Measurements from ENCODE around the gene LRRIQ4.

The LRRIQ4 gene

DNA sequence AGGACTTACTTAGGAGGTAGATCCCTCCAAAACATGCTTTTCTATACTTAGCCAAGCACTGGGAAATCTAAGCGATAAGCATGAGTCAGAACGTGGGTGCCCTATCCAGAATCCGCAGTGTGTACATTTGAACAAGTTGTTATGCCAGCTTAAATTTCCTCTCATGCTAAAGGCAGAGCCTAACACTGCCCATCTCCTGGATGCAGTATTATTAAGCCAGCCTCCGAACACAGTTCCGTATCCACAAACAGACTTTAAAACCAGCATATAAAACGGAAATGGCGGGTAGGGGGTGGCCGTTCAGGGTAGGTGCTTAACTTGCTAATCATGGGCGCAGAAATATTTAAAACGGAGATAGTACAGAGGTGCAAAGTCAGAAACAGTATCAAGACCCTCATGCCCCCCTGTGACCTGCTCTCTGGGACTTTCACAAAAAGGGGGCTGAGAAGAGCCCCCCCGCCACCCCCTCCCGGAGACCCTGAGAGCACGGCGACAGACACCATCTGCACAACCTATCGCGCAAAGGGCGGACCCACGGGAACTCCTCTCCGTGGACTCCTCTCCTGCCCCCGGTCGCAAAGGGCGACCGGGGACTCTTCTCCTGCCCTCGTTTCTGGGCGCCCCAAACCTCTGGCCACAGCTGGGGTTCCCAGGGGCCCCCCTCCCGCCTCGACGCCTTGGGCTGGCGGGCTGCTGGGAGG lies 889 bp upstream of the LRRIQ4 start:
- no peak for DNase-seq

DNA sequence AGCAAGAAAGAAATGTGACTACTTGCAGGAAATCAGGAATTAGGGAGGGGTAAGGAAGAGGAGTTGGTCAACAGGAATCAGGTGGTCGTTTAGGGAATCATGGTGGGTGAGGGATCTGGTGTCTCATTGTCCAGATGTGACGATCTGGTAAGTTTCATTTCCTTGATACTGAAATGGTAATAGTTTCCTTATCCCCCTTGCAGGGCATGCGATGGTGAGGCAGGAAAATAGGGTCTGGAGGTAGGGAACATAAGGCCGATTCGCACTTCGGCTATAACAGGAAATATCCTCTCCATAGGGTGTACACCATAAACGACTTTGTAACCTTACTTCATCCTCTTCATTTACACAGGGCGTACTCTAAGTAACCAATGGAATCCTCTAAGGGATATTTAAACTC lies 608 bp downstream of the LRRIQ4 start:
- DNase-seq: no peak

DNA sequence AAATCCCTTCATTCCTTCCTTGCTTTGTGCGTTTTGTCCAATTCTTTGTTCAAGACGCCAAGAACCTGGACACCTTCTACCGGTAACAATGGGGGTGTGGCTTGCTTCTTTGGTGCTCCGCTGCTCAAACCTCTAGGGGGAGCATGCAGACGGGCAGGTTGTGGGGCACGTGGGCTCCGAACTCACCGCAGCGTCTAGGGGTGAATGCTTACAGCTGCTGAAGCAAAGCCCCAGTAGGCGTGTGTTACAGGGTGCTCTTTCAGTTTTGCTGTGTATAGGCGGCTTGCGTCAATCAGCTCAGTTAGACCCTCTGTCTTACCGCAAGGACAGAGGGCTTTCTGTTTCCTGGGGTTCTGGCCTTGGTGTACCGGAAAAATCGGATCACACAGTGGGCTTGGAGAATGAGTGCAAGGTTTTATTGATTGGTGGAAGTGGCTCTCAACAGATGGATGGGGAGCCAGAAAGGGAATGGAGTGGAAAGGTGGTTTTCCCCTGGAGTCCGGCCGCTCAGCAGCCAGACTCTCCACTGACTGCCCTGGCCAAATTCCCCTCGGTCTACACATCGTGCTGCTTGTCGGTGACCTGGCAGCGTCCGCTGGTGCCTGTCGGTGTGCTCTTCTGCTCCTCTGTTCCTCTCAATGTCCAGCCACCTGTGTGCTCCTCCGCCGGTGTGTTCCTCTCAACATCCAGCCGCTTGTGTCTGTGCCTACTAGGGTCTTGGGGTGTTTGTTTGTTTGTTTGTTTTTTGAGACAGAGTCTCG lies 1.3 kb downstream of the LRRIQ4 start:
- peak; percentile 62 for DNase-seq

DNA sequence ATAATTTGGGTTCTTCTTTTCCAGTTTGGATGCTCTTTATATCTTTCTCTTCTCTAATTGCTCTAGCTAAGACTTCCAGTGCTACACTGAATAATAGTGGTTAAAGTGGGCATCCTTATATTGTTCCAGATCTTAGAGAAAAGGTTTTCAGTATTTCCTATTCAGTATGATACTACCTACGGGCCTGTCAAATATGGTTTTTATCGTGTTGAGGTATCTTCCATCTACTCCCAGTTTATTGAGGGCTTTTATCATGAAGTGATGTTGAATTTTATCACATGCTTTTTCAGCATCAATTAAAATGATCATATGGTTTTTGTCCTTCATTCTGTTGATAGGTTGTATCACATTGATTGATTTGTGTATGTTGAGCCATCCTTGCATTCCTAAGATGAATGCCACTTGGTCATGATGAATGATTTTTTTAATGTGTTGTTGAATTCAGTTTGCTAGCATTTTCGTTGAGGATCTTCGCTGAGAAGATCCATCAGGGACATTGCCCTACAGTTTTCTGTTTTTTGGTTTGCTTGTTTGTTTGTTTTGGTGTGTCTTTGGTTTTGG lies 3.0 kb downstream of the LRRIQ4 start:
- no peak for DNase-seq

DNA sequence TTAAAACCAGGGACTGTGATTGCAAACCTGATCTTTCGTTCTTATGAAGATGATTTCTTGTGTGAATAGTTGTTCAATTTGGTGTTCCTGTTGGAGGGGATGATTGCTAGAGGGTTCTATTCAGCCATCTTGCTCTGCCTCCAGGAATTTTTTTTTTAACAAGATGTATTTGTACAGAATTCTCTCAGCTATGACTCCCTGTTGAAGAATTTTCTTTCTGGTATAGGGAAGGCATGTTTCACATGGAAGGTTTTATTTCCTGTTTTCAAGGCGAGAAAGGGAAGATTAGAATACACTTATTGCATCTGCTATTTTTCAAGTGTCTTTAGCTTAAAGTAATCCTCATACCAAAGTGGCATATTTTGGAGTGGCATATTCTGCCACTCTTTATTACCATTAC lies 5.6 kb downstream of the LRRIQ4 start:
- DNase-seq: no peak

DNA sequence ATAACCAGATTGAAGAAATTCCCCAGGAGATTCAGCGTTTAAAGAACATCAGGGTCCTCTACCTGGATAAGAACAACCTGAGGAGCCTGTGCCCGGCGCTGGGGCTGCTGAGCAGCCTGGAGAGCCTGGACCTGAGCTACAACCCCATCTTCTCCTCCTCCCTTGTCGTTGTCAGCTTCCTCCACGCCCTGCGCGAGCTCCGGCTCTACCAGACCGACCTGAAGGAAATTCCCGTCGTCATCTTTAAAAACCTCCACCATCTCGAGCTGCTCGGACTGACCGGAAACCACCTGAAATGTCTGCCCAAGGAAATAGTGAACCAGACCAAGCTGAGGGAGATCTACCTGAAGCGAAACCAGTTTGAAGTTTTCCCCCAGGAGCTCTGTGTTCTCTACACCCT lies 9.4 kb downstream of the LRRIQ4 start:
- peak; percentile 25 for DNase-seq

DNA sequence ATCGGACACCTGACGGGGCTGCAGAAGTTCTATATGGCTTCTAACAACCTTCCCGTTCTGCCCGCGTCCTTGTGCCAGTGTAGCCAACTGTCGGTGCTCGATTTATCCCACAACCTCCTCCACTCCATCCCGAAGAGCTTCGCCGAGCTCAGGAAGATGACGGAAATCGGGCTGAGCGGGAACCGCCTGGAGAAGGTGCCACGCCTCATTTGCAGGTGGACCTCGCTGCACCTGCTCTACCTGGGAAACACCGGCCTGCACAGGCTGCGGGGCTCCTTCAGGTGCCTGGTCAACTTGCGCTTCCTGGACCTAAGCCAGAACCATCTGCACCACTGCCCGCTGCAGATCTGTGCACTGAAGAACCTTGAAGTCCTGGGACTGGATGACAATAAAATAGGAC lies 9.9 kb downstream of the LRRIQ4 start:
- DNase-seq: peak; percentile 26

DNA sequence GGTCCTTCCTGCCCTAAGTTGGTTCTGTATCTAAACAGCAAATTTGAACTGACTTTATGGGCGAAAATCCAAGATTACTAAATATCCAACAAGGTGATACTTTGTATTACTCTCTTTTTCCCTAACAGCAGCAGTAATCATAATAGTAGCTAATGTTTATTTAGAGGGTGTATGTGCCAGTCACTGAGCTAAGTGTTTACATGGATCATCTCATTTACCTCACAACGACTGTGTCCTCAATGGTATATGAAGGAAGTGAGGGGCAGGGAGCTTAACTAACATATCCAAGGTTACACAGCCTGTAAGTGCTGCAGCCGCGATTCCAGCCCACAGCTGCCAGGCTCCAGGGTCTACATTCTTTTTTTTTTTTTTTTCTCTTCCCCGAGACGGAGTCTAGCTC lies 10.3 kb downstream of the LRRIQ4 start:
- DNase-seq: no peak

DNA sequence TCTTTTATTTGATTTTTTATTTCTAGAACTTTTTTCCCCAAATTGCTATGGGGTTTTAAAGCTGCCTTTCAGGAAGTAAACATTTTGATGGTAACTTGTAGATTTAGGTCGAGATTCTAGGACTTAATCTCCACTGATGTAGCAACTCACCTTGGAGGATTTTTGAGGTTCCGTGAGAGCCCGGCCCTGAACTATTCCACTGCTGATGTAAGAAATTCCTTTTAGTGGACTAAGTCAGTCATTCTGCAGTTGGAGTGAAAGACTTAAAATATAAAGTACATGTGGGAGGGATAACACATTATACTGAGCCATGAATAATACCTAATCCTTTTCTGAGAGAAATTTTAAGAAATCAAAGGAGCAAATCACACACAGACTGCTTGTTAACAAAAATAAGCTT lies 12.6 kb downstream of the LRRIQ4 start:
- no peak for DNase-seq

DNA sequence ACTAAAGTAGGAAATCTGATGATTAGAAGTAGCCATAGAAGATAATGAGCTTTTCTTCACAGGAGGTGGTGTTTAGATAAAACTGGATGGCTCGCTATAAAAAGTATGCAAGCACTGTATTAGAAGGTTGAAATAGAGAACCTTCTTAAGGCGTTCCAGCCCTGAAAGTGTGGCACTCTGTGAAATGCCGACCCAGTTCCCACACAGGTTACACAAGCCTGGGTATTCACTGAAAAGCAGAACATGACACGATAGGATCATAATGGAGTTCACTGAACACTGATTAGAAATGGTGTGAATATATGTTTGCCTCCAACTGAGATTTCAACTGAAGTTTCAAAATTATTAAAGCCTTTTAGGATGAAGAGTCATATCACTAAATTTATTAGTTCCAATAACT lies 15.0 kb downstream of the LRRIQ4 start:
- DNase-seq: no peak

DNA sequence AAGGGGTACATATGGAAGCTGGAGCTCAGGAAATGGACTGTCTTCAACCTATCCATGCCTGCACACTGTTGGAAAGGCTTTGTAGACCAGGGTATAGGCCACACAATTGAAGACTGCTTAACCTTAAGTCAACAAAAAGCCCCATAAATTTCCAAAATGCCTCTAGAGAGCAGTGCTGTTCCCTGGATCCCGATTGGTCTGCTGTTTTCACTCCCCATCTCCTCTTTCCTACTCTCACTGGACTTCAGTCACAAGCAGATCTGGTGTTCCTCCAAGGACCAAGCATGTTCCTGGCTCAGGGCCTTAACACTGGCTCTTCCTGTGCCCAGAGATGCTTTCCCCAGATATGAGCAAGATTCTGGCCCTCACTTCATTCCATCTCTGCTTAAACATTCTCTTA lies 22.9 kb downstream of the LRRIQ4 start:
- no peak for DNase-seq

DNA sequence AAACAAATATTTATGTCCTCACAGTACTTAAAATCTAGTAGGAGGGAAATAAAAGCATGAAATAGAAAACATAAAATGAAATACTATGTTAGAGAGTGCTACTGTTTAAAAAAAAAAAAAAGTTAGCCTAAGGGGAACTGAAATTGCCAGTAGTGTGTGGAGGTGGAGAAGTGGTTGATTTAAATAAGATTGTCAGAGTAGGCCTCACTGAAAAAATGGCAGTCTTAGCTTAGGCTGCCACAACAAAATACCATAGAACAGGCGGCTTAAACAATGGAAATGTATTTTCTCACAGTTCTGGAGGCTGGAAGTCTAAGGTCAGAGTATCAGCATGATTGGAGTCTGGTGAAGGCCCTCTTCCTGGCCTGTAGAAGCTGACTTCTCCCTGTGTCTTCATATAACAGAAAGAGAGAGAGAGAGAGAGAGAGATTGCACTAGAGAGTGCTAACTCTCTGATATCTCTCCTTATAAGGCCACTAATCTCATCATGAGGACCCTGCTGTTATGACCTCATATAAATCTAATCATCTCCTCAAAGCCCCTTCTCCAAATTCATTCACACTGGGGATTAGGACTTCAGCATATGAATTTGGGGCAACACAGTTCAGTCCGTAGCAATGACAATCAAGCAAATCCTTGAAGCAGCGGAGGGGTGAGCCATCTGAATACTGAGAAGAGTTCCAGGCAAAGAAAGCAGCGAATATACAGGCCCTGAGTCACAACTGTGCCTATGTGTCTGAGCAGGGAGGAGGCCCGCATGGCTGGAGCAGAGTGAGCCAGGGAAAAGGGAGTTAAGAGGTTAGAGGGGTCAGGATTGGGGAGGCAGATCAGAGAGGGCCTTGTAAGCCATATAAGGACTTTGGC lies 23.6 kb downstream of the LRRIQ4 start:
- DNase-seq: peak; percentile 66

DNA sequence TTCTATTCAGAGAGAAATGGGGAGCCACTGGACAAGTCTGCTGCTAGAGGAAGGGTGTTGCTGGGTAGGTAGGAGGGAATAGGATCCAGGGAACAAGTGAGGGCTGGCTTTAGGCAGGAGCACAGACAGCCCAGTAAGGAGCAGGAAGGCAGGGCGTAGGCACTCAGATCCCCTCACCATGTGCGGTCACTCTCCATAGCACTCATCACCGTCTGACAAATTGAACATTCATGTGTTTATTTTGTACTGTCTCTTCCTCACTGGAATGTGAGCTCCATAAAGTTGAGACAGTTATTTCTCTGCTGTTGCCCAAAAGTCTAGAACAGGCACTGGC lies 24.2 kb downstream of the LRRIQ4 start:
- DNase-seq: no peak

DNA sequence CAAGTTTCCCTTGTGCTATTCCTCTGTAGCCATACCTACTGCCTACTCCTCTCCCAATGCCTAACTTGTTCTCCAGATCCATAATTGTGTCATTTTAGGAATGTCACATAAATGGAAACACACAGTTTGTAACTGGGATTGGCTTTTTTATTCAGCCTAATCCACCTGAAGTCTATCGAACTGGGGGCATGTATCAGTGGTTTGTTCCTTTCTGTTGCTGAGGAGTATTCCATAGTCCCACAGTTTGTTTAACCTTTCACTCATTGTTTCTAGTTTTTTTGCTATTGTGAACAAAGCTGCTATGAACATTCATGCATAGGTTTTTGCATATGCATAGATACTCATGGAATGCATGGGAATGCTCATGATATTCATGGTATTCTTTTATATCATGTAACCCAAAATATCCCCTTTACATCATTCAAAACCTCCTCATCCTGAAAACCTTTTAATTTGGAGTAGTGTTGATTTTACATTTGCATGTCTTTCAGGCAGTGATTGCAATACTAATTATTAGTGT lies 25.9 kb downstream of the LRRIQ4 start:
- no peak for DNase-seq

DNA sequence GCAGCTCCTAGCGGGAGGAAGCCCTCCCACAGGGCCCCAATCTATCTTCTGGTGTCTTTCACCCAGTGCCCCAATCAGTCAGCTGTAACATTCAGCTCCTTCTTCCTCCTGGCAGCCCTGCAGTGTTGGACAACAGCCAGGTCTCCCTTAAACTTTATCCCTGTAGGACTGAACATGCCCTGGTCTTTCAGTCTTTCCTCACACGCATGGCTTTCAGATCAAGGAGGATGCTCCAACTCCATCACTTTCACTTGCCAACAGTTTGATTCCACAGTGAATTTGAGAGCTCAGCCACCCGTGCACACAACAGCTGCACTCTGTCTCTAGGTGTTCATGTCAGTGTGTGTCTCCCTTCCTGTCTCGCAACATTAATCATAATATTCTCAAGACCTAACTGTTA lies 28.5 kb downstream of the LRRIQ4 start:
- no peak for DNase-seq

DNA sequence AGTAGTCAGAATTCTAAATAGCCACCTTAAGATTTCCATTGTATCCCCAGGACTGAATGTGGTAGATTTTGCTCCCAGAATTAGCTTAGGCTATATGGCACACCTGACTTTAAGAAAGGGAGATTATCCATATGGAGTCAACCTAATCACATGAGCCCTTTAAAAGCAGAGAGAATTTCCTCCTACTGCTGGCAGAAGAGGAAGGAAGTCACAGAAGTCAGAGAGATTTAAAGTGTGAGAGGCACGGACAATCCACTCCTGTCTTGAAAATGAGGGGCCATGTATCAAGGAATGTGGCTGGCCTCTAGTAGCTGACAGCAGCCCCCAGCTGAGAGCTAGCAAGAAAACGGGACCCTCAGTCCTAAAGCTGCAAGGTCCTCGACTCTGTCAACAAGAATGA lies 30.3 kb downstream of the LRRIQ4 start:
- DNase-seq: no peak

DNA sequence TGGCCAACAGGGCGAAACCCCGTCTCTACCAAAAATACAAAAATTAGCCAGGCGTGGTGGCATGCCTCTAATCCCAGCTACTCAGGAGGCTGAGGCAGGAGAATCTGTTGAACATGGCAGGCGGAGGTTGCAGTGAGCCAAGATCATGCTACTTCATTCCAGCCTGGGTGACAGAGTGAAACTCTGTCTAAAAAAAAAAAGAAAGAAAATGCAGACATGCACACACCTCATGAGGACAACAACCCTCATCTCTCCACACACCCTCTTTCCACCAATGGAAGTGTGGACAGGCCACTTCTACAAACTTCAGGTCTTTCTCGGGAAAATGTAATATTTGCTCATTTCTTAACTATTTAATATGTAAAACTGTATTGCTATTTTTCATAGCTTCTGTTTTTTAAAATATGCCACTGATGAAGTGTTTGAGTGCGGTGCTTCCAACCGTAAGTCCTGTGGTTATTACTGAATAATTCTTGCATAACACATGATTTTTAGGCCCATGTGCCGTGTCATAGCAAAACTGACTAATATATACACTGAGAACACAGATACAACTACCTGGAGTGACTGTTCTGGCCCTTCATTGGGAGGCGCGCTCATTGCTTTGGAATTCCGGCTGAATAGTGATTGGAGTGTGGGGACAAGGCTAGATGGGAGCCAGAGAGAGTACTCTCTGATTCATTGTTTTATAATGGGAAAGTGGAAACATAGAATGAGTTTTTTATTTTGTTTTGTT lies 34.0 kb downstream of the LRRIQ4 start:
- peak; percentile 88 for DNase-seq

DNA sequence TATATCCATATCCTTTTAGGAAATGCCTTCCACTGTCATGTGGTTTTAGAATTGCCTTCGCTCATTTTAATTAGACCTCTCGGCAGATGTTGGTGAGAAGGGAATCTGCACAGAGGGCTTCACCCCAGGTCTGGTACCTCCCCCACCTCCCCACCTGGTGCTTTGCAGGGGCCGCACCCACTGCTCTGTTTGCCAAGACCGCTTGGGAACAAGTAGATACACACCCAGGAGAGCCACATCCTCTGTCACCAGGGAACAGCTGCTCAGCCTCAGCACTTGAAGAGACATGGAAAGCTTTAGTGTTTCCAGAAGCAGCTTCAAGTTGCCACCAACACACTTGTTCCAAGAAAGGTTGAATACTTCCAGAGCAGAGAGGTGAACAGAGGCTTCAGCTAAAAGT lies 35.2 kb downstream of the LRRIQ4 start:
- no peak for DNase-seq

DNA sequence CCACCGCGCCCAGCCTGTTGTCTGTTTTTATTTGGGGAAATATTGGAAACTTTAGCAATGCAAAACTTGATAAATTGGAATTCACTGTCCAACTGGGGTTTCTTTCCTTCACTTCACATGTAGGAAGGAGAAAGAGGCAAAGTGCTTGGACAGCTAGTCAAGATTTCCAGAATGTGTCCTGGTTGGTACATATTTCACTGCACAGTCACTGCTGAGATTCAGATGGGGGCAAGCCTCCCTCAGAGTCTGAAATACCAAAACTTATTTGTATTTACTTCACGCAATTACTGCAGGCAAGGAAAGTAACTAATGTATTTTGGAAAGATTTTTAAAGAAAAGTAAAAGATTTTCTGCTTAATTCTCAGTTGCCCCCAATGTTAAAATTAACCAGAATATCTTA lies 36.1 kb downstream of the LRRIQ4 start:
- no peak for DNase-seq

DNA sequence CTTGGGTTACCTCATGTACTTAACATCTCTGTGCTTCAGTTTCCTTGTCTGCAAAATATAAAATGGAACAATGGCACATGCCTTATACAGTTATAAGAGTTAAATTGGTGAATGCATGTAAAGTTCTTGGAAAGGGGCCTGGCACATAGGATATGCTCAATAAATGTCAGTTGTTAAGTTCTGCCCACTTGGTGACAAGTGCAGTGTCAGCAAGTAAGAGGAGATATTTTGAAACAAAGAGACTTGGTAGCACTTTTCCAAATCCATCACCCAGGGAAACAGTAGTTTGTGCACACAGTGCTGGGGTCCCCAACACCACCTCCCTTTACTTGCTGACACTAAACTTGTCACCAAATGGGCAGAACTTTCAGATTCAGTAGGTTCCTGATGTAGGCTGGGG lies 37.9 kb downstream of the LRRIQ4 start:
- no peak for DNase-seq

DNA sequence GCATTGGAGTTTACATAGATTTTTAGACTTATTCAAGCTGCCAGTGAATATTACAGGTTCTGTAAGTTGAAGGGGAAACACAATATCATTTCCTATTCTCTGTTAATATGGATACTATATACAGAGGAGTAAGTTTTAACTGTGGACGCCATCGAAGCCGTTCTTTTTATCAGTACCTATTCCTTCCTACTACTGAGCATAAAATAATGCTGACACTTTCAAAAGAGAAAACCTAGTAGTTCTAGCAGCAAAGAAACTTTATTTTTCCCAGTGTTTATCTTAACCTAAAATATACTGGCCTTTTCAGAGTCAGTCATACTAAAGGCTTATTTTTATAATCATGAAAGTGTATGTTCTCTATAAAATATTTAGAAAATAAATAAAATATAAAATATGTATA lies 42.8 kb downstream of the LRRIQ4 start:
- no peak for DNase-seq

DNA sequence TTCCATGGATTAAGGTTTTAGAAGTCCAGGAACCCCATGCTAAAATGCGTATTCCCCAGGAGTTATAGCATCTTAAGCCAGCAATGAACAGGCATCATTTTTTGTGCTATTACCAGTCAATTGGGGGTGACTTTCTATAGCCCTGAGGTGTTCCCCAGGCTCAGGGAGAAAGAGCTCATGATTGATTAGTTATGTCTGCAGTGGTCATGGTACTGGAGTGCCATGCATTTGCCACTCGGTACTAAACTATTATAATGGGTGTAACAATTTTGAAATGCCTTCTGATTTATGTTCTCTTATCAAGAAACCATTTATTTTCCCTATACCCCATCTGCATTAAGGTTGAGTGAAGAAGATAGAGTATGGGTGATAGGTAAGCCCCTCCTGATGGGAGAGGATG lies 45.1 kb downstream of the LRRIQ4 start:
- DNase-seq: no peak

DNA sequence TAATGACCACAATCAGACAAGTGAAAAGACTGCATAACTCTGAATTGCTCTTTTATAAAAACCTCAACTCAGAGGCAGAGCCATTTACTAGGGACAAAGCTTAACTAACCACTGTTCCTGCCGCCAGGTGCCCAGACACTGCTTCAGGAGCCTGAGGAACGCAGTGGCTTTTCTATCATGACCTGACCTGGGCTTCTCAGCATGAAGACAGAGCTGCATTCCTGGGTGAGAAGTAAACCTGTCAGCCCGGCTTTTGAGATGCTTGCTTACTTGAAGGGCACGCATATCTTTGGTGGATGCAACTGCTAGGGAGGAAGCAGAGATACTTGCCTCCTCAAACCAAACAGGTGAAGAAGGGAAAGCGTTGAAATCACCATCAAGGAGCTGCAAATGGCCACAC lies 49.2 kb downstream of the LRRIQ4 start:
- peak; percentile 87 for DNase-seq

Data from islet precursor cell (in vitro differentiated cells).